BJ (cell line): ENCODE measurements around the gene MYBPC1. TPM values are rescaled to one million over a fixed set of nuclear protein-coding genes. Genes with fewer than 3 reads are reported as not detected.

Experiments
- CTCF ChIA-PET: fragments of 350-600 bp; formaldehyde crosslinking; extraction: SDS; loops from one replicate; lab custom pipeline; 2021; ENCODE audit warnings: antibody characterized with exemption, inconsistent platforms; lab: Yijun Ruan, JAX
- POLR2A ChIA-PET: fragments of 300-600 bp; sonication (Branson Sonifier 250); formaldehyde crosslinking; extraction: SDS; loops from one replicate; lab custom pipeline; 2021; ENCODE audit warnings: antibody characterized with exemption; lab: Charles Lee
- DNase-seq: peaks from one replicate; pipeline ENCODE4 v3.0.0-alpha.2; 2011; ENCODE audit warnings: low read depth
- H3K27me3 ChIP-seq: 2 replicates; pipeline ENCODE4 v1.6.0; 2011; ENCODE audit warnings: low read length; ENCODE audit not compliant: control insufficient read depth, insufficient read depth
- H3K36me3 ChIP-seq: 2 replicates; pipeline ENCODE4 v1.5.1; 2011; ENCODE audit warnings: low read length; ENCODE audit not compliant: control insufficient read depth, insufficient read depth
- H3K4me3 ChIP-seq: 2 replicates; pipeline ENCODE4 v1.5.1; 2011; ENCODE audit warnings: low read depth, mild to moderate bottlenecking, control low read depth, low read length
- CTCF ChIP-seq: IDR thresholded peaks from 2 replicates; pipeline ENCODE4 v1.5.1; 2011; ENCODE audit warnings: low read depth, mild to moderate bottlenecking, control low read depth, inconsistent platforms, low read length, moderate library complexity; ENCODE audit not compliant: insufficient read depth
- polyA plus RNA-seq: library from polyadenylated mRNA; depleted of rRNA; stranded (reverse); fragments of >200 nt; gene quantifications from 2 replicates; pipeline ENCODE4 v1.2.3, GENCODE V29; 2011

MYBPC1 gene
- polyA plus RNA-seq, 1 experiment: not detected

DNA sequence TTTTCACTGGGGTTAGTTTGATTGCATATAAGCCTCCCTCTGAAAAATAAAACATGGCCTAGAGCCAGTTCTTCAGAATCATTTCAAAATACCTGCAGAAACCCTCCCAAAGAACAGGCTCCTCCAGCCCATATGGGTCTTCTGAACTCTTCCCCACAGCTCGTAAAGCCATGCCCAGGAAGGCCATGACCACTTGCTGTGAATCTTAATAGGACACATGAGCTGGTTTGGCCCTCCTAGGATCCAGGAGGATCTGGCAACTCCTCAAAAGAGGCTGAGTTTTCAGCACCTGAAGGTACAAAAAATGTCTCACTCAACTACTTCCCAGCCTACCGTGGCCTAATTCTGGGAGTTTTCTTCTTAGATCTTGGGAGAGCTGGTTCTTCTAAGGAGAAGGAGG lies 2.4 kb downstream of the MYBPC1 start:
- H3K4me3 ChIP-seq: no peak overlapping the region
- no peak for TF ChIP-seq CTCF
- ChIA-PET POLR2A (no interaction called here), CTCF (interaction anchor here (0.6 kb wide), 1 partner anchor 882 kb away, joined by 3 read pairs; no protein-coding TSS in a partner anchor)
- DNase-seq: no peak
- H3K27me3 ChIP-seq: no peaks in the 10 kb centered on the region
- H3K36me3 ChIP-seq: no peaks in the 10 kb centered on the region

DNA sequence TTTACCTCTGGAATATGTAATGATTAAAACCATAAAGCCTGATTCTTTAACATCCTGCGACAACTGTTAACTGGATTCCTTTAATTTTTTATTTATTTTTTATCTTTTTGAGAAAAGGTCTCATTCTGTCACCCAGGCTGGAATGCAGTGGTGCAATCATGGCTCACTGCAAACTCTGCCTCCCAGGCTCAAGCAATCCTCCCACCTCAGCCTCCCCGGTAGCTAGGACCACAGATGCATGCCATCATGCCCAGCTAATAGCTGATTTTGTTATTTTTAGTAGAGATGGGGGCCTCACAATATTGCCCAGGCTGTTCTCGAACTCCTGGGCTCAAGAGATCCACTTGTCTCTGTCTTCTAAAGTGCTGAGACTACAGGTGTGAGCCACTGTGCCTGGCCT lies 3.7 kb downstream of the MYBPC1 start:
- H3K36me3 ChIP-seq: no peaks in the 10 kb centered on the region
- no peak overlapping the region for H3K4me3 ChIP-seq
- TF ChIP-seq CTCF: no peak
- no peaks in the 10 kb centered on the region for H3K27me3 ChIP-seq
- DNase-seq: no peak
- POLR2A ChIA-PET: no interaction called here
- CTCF ChIA-PET: no interaction called here

DNA sequence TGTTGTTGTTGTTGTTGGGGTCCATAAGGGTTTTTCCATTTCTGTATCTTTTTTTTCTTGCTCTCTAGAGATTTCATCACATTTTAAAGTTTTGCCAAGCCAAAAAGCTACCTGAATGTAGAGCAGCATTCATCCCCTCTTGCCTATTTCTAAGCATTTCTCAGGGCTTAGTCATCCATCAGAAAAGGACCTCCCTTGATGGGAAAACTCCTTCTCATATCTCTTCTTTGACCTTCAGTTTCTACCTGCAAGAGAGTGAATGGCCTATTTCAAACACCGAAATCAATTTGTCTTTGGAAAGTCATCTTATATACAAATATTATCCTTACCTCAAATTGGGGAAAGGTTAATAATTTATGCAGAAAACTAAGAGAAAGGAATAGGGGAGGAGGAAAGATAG lies 4.5 kb downstream of the MYBPC1 start:
- POLR2A ChIA-PET: no interaction called here
- no peak for TF ChIP-seq CTCF
- Histone ChIP-seq H3K36me3 (no peaks in the 10 kb centered on the region), H3K4me3 (no peak overlapping the region), H3K27me3 (no peaks in the 10 kb centered on the region)
- no peak for DNase-seq
- CTCF ChIA-PET: no interaction called here

- Histone ChIP-seq H3K36me3 (no peaks in the 10 kb centered on the region), H3K4me3 (no peak overlapping the region), H3K27me3 (no peaks in the 10 kb centered on the region)
- DNase-seq: no peak
- POLR2A ChIA-PET: no interaction called here
- no peak for TF ChIP-seq CTCF
- CTCF ChIA-PET: no interaction called here
Measured at GRCh38 chr12:101599771-101600484, 5.2 kb downstream of the MYBPC1 start.

DNA sequence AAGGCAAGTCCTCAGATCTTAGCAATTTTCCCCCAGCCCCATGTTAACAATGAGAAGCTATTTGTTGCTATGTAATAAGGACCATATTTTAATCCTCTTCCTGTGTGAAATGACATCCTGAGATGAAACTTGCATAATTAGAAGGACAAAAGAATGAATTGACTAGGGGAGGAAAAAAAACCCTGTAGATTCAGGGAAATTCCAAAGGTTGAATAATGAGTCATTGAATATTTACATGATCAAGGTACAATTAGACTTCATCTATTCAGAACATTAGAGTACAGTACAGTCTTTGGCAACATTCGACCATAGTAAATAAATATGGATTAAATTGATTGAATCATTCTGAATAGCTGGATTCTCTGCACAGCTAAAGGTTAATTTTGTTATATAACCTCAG lies 9.4 kb downstream of the MYBPC1 start:
- POLR2A ChIA-PET: no interaction called here
- CTCF ChIA-PET: no interaction called here
- no peaks in the 10 kb centered on the region for H3K27me3 ChIP-seq
- TF ChIP-seq CTCF: no peak
- no peaks in the 10 kb centered on the region for H3K36me3 ChIP-seq
- no peak for DNase-seq
- no peak overlapping the region for H3K4me3 ChIP-seq
